Inflammatory macrophage (primary cell): ENCODE measurements around the gene EMC1.
"Not testable (repeated sequence)": the region's sequence is repeated elsewhere in the genome, so short reads cannot be mapped to it uniquely, and the experiment has no call there.

Source experiments
- DNase-seq, 2 donors: peaks; one replicate each; pipeline ENCODE4 v3.0.0-alpha.2; 2020 to 2022

The EMC1 gene

GRCh38 chr1:19260211-19261138, 9.2 kb upstream of the EMC1 start:
- peak; percentile 81 to 95 for DNase-seq

DNA sequence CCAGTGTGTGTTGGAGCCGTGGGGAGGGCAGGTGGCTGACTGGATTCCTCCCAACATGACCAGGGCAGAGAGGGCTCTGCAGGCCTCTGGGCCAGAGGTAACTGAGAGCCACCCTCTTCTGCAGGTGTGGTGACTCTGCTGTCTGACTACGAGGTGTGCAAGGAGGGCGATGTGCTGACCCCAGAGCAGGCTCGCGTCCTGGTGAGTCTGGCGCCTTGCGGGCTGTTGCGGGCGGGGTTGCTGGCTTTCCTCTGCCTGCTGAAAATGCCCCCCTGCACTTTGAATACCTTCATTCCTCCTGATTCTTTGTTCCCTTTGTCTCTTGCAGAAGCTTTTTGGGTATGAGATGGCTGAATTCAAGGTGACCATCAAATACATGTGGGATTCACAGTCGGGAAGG, 7.0 kb upstream of the EMC1 start:
- no peak for DNase-seq

DNA sequence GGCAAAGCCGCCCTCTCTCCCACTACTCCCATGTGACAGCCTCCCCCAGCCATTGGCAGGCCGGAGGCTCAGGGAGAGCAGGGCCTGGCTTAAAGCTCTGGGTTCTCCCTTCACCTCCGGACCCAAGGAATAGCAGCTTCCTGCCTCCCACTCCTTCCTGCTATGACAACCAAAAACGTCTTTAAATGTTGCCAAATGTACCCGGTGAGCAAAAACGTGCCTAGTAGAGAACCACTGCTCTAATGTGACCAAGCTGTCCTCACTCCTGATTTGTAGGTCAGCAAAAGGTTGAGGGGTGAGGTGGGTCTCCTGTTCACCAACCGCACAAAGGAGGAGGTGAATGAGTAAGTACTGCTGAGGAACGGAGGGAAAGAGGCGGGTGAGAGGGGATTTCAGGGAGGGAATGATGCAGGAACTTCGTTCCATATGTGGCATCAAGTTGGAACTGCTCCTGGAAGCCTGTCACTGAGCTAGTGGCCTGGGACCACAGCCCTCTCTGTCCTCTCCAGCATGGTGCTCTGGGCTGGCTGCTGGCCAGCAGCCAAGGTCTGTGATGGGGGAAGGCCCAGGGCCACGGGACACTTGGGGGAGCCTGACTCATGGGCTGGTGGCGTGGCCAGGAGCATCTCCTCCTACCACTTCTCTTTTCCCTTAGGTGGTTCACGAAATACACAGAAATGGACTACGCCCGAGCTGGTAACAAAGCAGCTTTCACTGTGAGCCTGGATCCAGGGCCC, 6.0 kb upstream of the EMC1 start:
- DNase-seq: peak; percentile 90 to 96

- peak in 1 of 2 donors; percentile 16 for DNase-seq
Measured at GRCh38 chr1:19256301-19256700, 5.0 kb upstream of the EMC1 start.

DNA sequence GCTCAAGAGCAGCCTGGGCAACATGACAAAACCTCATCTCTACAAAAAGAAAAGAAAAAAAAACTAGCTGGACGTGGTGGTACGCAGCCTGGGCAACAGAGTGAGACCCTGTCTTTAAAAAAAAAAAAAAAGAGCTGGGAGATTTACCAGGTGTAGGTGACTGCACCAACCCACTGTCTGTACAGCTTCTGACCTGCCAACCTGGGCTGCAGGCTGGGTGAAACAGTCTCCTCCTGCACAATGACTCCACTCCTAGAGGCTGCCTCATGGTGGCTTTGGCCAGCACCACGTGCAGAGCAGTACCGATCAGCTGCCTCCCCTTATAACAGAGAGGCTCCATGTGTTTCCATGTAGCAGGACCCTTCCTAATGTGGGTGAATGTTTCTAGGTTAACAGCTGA, 4.0 kb upstream of the EMC1 start:
- no peak for DNase-seq

- DNase-seq: no peak
Measured at GRCh38 chr1:19254416-19254815, 3.1 kb upstream of the EMC1 start.

DNA sequence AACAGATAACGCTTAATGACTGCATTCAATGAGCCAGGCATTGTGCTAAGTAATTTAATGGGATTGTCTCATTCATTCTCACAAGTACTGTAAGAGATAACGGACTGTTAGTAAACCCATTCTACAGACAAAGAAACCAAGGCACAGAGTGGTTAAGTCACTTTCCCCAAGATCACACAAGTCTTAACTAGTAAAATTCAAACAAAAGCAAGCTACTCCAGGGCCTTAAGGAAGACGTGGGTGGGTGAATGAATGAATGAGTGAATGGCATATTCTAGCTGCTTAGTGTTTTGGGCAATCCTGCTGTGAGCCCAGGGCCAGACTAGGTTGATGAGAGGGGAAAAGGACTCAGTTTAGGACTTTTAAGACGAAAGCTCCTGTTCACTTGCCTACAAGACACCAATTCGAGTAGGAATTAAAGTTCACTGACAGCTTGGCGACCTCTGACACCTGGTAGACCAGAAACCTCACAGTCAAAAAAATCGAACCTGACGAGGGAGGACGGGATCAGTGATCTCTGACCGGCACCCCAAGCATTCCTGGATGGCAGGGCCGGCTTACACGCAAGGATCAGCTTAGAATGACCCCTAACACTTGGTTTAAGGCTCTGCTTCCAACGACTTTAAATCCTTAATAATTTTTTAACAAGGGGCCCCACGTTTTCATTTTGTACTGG, 557 bp downstream of the EMC1 start:
- no peak for DNase-seq

DNA sequence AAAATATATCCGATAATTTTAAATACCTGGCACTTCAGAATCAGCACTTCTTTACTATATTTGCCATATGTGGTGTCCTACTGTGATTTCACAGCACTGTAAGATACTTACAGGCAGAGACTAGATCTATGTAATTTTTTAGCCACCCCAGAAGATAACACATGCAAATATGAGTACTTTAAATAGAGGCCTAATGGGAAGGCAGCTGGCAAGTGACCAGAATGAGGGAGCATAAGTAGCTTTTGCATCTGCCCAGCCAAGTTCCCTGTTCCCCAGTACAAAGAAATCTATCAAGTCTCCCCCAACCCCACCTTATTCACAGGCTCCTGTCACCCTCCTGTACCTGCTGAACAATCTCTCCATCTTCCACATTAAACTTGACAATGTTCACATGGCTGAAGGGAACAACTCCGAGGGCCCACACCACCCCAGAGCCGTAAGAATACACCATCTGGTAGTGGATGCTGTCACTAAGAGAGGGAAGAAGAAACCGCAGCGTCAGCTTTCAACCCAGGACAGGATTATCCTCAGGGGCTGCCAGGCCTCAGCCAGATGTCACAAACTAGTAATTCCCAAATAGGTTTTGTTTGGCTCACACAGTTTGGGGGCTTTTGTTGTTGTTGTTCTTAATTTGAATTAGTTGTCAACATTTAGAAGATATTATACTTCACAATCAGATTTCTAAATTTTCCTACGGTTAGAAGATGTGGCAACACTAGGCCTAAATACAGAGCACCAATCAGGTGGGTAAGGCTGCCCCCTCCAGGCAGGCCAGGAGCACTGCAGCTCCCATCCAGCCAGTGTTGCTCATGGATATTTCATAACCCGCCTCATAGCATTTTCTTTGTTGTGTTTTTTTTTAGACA, 10.4 kb downstream of the EMC1 start:
- DNase-seq: peak; percentile 83 to 86

DNA sequence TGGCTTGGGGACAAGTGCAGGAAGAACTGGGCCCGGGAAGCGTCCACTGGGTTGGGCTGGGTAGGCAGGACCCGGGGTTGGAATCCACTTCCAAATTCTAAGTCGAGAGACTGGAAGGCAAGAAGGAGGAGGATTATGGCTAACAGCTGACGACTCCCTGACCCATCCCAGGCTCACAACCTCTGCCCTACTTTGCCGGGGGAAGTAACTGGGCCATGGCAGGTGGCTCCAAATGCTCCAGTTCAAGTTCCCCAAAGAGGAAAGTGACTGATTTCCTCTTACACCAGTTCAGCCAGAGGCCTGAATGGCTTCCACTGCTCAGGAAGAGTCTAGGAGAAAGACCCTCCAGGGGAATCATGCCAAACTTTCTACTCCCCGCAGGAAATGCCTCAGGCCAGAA, 11.4 kb downstream of the EMC1 start:
- peak; percentile 45 to 62 for DNase-seq

DNA sequence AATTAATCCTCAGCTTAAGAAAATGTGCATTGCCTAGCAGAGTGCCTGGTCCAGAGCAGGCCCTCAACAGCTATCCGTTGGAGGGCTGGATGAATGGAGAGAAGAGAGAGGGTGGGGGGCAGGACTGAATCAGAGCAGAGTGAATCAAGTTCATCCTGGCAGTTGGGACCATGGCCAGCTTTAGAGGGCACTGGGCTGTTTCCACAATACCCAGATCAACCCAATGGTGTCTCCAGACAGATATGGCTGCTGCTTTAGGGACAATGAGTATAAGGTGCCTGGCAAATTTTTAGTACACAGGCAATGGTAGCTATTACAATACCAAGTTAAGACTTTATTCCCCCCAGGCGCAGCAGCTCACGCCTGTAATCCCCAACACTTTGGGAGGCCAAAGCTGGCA, 17.1 kb downstream of the EMC1 start:
- no peak for DNase-seq

- no peak for DNase-seq
Measured at GRCh38 chr1:19232524-19232846, 18.8 kb downstream of the EMC1 start.

- not testable (repeated sequence) for DNase-seq
Measured at GRCh38 chr1:19231736-19232523, 19.4 kb downstream of the EMC1 start.

DNA sequence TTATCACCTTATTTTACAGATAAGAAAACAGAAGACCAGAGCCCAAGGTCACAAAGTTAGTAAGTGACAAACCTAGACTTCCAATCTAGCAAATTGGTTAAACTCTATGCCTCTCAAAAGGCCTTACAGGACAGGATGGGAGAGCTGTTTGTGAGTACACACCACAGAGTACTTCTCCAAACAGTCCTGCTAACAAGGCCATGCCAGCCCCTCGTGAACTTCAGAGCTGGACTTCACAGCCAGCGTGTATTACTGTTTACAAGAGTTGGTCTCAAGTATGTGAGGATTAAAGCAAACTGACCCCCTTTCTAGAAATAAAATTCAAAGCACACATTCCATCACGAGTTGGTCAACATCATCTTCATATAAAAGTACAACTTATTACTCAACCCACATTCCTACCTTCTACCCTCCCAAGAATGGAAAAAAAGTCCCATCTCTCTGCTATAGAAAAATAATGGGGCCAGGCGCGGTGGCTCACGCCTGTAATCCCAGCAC, 21.4 kb downstream of the EMC1 start:
- no peak for DNase-seq

- no peak for DNase-seq
Measured at GRCh38 chr1:19229229-19229628, 22.1 kb downstream of the EMC1 start.

- no peak for DNase-seq
Measured at GRCh38 chr1:19222979-19223824, 28.1 kb downstream of the EMC1 start.

GRCh38 chr1:19222573-19222972, 28.8 kb downstream of the EMC1 start:
- no peak for DNase-seq

DNA sequence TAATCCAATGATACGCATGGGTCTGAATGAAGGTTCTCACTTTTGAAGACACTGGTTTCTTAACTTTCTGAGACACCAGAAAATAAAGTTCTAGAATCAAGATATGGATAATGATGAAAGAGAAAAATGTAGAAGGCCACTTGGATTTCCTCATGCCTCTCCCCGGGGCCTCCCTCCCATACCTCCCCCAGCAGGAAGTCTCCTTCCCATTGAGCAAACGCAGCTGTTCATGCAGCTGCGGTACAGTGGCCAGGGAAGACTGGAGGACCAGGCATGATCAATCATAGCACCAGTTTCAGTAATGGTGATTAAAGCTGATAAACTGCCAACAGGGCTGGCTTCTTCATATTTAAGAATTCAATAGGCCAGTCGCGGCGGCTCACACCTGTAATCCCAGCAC, 30.3 kb downstream of the EMC1 start:
- DNase-seq: peak; percentile 6 to 14

- DNase-seq: no peak
Measured at GRCh38 chr1:19220080-19220846, 31.1 kb downstream of the EMC1 start.

DNA sequence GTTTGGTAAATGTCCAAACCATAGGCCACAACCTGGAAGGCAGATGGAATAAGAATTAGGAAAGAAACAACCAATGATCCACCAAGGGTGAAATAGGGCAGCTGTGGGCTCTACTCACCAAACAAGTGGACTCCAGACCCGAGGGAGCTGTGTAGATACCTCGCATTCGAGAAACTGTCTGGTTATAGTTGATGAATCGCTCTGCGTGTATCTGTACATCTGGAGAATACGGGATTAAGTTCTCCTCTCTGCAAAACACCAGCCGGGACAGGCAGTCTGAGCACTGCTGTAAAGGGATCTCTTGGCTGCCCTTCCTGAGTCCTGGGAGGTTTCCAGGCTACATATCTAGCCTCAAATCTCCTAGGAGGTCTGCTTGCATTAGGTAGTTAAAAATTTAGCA, 31.9 kb downstream of the EMC1 start:
- no peak for DNase-seq

DNA sequence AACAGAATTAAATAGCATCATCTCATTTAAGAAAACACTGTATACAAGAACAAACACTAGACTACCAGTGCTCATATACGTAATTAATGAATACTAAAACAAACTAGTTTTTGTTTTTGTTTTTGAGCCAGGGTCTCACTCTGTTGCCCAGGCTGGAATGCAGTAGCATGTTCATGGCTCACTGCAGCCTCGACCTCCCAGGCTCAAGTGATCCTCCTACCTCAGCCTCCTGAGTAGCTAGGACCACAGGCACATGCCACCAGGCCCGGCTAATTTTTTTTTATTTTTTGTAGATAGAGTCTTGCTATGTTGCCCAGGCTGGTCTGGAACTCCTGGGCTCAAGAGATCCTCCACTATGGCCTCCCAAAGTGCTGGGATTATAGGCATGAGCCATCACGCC, 34.7 kb downstream of the EMC1 start:
- DNase-seq: not testable (repeated sequence)
